Transverse colon (tissue), 4 donors: ENCODE data around the gene SEL1L3. TPM values are rescaled to one million over a fixed set of nuclear protein-coding genes. Genes with fewer than 3 reads are reported as not detected.

Experiments
- DNase-seq: peaks from one replicate; pipeline ENCODE4 v3.0.0-alpha.2; 2019
- H3K27ac ChIP-seq, 4 donors: fragments of 200-600 bp; sonication (generic); 2 replicates each; pipeline ENCODE4 v1.5.1; 2016 to 2018; ENCODE audit warnings: inconsistent platforms in 4 of 4
- H3K27me3 ChIP-seq: fragments of 200-600 bp; sonication (generic); 2 replicates; pipeline ENCODE4 v1.5.1; 2017; ENCODE audit warnings: inconsistent platforms
- H3K36me3 ChIP-seq, 4 donors: fragments of 200-600 bp; sonication (generic); 2 replicates each; pipeline ENCODE4 v1.5.1; 2017 to 2019; ENCODE audit warnings: inconsistent platforms in 4 of 4
- H3K4me1 ChIP-seq, 4 donors: fragments of 200-600 bp; sonication (generic); 2 replicates each; pipeline ENCODE4 v1.5.1; 2017 to 2020; ENCODE audit warnings: inconsistent platforms in 4 of 4
- H3K4me3 ChIP-seq, 4 donors: fragments of 200-600 bp; sonication (generic); 1 replicate in 1 of 4; 2 replicates in 3 of 4; pipeline versions ENCODE4 v1.5.1 to v1.6.1; 2017 to 2019; ENCODE audit warnings: inconsistent platforms in 4 of 4
- H3K9me3 ChIP-seq, 2 donors: fragments of 200-600 bp; sonication (generic); 2 replicates each; pipeline ENCODE4 v1.5.1; 2017 to 2019; ENCODE audit warnings: inconsistent platforms in 2 of 2
- EP300 ChIP-seq: sonication (generic); formaldehyde crosslinking; IDR thresholded peaks from one replicate; pipeline ENCODE4 v1.6.1; 2017; ENCODE audit warnings: antibody characterized with exemption, low read depth
- POLR2A ChIP-seq: fragments of 450-650 bp; IDR thresholded peaks from one replicate; pipeline ENCODE4 v1.6.1; 2016; ENCODE audit warnings: antibody characterized with exemption, mild to moderate bottlenecking, moderate library complexity
- POLR2AphosphoS5 ChIP-seq, 3 donors: sonication (generic); formaldehyde crosslinking; IDR thresholded peaks; one replicate each; pipeline ENCODE4 v1.6.1; 2016; ENCODE audit warnings: antibody characterized with exemption in 3 of 3
- WGBS, 2 donors: methylation state at CpG; one replicate each; pipeline ENCODE4 v1.1.5; 2018; ENCODE audit warnings: low coverage in 1 of 2; 5-methylcytosine and 5-hydroxymethylcytosine counted together
- in situ Hi-C, 4 donors: fragments of 200-750 bp; cut with MboI; loops; one replicate each; pipeline versions ENCODE4 v1.15.0 to v1.15.1; 2017; ENCODE audit warnings: low sequenced_read_pairs in 3 of 4, low pct_ligation_motif_present in 1 of 4, low pct_unique_long_range_greater_than_20kb in 1 of 4
- intact Hi-C: fragments of 100-400 bp; cut with DNase I; formaldehyde crosslinking; loops from one replicate; pipeline ENCODE4 v1.15.1; 2023; ENCODE audit warnings: low total_unique reads
- total RNA-seq, 4 donors: library from RNA; depleted of rRNA; stranded (reverse); fragments of >200 nt; gene quantifications; one replicate each; pipeline ENCODE4 v1.1.0, GENCODE V29; 2016
- TF ChIP-seq, protein P1 (sequence below), 5 experiments: fragments of 200-600 bp in 3 of 5; fragments of 450-650 bp in 2 of 5; sonication (generic) in 3 of 5; IDR thresholded peaks; 1 replicate in 2 of 5; 2 replicates in 3 of 5; pipeline ENCODE4 v1.5.1; 2016 to 2017; ENCODE audit warnings: antibody characterized with exemption in 5 of 5, inconsistent platforms in 3 of 5, mild to moderate bottlenecking in 2 of 5, moderate library complexity in 1 of 5

Gene SEL1L3
- total RNA-seq, 4 donors from 2014 or later: 51.3 to 128 (median 98.3) TPM

DNA sequence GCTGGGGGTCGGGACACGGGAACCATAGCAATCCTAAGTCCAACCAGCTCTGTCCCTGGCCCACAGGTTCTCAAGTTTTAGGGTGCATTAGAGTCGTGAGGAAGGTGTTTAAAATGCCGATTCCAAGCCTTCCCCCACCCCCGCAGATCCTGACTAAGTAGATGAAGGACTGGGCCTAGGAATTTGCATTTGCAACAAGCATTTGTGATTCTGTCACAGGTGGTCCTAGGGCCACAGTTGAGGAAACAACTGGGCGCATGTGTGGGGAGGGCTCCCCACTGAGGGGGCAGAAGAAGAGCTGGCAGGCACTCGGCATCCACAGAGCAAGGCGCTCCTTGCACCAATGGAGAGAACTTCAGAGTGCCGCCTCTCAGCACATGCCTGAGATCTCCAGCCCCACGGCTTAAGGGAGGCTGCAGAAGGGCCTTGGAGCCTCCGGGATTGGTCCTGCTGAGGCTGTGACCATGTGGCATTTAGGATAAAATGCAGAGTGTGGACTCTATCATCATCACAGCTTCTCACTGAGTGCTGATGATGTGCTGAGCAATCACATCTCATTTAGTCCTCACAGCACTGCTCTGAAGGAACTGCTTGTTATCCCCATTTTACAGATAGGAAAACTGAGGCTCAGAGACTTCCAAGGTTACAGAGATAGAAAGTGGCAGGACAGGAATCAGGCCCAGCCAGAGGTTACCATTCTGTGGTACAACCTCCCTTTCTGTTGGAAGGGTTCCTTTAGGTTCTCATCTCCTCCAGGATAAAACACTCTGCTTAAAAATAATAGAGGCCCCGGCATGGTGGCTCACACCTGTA is 16.7 kb downstream of the SEL1L3 start:
- no peaks in the 10 kb centered on the region for H3K9me3 ChIP-seq
- intact Hi-C loops: no loop called here
- no peak overlapping the region for H3K4me3 ChIP-seq
- H3K36me3 ChIP-seq: peaks cover 0 to 6% (median 0%) of the 10 kb centered on the region in 4 donors
- no peak for TF ChIP-seq EP300
- TF ChIP-seq, protein P1, sequence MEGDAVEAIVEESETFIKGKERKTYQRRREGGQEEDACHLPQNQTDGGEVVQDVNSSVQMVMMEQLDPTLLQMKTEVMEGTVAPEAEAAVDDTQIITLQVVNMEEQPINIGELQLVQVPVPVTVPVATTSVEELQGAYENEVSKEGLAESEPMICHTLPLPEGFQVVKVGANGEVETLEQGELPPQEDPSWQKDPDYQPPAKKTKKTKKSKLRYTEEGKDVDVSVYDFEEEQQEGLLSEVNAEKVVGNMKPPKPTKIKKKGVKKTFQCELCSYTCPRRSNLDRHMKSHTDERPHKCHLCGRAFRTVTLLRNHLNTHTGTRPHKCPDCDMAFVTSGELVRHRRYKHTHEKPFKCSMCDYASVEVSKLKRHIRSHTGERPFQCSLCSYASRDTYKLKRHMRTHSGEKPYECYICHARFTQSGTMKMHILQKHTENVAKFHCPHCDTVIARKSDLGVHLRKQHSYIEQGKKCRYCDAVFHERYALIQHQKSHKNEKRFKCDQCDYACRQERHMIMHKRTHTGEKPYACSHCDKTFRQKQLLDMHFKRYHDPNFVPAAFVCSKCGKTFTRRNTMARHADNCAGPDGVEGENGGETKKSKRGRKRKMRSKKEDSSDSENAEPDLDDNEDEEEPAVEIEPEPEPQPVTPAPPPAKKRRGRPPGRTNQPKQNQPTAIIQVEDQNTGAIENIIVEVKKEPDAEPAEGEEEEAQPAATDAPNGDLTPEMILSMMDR (IDR thresholded peaks at IDR 0.05): no peak
- no peak for TF ChIP-seq POLR2A
- no peak for TF ChIP-seq POLR2AphosphoS5 (IDR thresholded peaks at IDR 0.05)
- 80 to 94% methylated on average over 1 to 12 of the region's 12 CpGs for WGBS, 2 donors
- in situ Hi-C loops: no loop called here
- DNase-seq: no peak
- peaks cover 7 to 17% (median 12%) of the 10 kb centered on the region in 4 donors for H3K4me1 ChIP-seq
- H3K27ac ChIP-seq: no peak overlapping the region
- no peaks in the 10 kb centered on the region for H3K27me3 ChIP-seq

DNA sequence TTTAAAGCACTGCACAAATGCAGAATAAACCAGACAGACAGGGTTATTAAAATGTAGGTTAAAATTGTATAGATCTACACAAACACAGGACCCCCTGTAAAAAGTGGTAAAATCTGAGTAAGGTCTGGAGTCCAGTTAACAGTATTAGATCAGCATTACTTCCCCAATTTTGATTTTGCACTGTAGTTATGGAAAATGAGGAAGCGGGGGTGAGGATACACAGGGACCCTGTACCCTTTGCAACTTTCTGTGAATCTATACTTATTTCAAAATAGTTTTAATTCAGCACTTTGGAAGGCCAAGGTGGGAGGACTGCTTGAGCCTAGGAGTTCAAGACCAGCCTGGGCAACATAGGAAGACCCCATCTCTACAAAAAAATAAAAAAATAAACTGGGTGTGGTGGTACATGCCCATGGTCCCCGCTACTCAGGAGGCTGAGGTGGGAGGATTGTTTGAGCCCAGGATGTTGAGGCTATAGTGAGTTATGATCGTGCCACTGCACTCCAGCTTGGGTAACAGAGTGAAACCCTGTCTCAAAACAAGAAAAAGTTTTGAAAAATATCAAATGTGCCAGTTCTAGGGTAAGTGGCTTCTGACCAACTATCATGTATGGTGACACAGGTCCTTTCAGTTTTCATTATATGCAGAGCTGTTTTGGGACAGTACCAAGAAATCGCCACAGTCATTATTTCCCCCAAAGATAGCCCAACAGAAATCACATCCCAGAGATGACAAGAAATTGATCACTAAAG is 17.7 kb downstream of the SEL1L3 start:
- in situ Hi-C loops (no loop called here), intact Hi-C loops (no loop called here)
- WGBS, 2 donors: 86 to 96% methylated on average over 4 of the region's 4 CpGs

DNA sequence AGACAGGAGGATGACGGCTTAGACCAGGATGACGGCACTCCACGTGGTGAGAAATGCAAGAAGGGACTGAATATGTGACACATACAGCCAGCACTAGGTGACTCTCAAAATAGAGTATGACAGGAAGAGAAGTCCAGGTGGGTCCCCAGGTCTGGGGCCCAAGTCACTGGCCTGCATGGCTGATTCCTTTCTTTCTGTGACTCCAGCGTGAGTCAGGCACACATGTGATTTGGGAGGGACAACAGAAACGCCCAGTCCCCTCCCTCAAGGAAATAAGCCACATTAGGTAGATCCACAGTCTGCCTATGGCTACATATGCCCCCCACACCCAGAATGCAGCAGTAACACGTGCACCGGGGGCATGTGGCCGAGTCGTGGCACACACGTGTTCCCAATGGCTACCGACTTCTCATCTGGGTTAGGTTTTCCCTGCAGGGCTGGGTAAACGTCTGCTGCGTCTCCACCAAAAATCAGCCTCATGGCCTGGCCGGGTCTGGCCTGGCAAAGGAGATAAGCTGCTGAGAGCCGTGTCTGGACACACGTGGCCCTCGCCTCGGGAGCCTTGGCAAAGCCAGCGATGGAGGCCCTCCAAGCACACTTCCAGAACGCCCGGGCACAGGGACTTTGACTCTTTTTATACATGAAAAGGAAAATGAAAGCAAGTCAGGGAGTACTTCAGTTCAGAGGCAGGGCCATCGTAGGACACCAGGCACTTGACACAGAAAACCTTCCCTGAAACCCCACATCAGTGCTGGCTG is 19.3 kb downstream of the SEL1L3 start:
- Histone ChIP-seq H3K4me1 (peaks cover 7 to 17% (median 12%) of the 10 kb centered on the region in 4 donors), H3K9me3 (no peaks in the 10 kb centered on the region), H3K27ac (peak overlapping the region; percentile 23 to 62 (median 46)), H3K36me3 (peaks cover 0 to 6% (median 0%) of the 10 kb centered on the region in 4 donors), H3K4me3 (peak overlapping the region in 1 of 4 donors; percentile 30), H3K27me3 (no peaks in the 10 kb centered on the region)
- intact Hi-C loops (no loop called here), in situ Hi-C loops (no loop called here)
- TF ChIP-seq, protein P1 (IDR thresholded peaks at IDR 0.05): no peak
- TF ChIP-seq POLR2AphosphoS5 (IDR thresholded peaks at IDR 0.05): peak in 1 of 3 donors; percentile 22
- DNase-seq: peak; percentile 59
- WGBS, 2 donors: 52% methylated on average over 22 of the region's 22 CpGs; no CpG with 5 or more reads in 1 of the 2 donors

More for the DNA sequence above, 17.7 kb downstream of the SEL1L3 start:
- Histone ChIP-seq H3K27me3 (no peaks in the 10 kb centered on the region), H3K4me1 (peaks cover 7 to 17% (median 12%) of the 10 kb centered on the region in 4 donors), H3K36me3 (peaks cover 0 to 6% (median 0%) of the 10 kb centered on the region in 4 donors), H3K9me3 (no peaks in the 10 kb centered on the region), H3K27ac (no peak overlapping the region), H3K4me3 (no peak overlapping the region)
- TF ChIP-seq, protein P1 (IDR thresholded peaks at IDR 0.05): no peak
- no peak for TF ChIP-seq EP300
- no peak for TF ChIP-seq POLR2A
- TF ChIP-seq POLR2AphosphoS5 (IDR thresholded peaks at IDR 0.05): no peak
- DNase-seq: no peak
